Stimulated activated CD4-positive, alpha-beta T cell treated with anti-CD3 and anti-CD28 coated beads, Interleukin-4, amount 100 ng/mL, for 24 hours (primary cell): ENCODE measurements around the gene PIK3R5.

ENCODE experiments used
- DNase-seq: peaks from one replicate; pipeline ENCODE4 v3.0.0-alpha.2; 2020

Gene PIK3R5

DNA sequence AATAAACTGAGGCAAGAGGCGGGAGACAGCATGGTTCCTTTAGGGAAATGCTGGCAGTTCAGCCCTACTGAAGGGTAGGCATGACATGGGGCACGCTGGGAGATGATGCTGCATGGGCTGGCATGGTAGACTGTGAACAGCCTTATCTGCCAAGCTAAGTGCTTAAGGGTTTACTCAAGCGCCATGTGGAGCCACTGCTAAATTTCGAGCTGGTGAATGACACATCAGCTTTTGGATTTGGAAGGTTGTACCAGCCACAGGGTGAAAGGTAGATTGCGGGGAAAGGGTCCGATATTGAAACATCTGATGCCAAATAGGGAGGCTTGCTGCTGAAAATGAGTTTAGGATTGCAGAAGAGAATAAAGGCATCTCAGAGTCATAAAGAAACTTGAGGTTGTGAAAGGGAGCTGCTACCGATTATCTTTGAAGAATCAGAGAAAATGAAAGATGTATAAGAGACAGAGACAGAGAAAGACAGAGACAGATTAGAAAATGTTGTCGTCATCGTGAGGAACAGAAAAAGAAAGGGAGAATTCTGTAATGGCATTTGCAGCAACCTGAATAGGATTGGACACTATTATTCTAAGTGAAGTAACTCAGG is 16.3 kb downstream of the PIK3R5 start:
- peak; percentile 40 for DNase-seq

DNA sequence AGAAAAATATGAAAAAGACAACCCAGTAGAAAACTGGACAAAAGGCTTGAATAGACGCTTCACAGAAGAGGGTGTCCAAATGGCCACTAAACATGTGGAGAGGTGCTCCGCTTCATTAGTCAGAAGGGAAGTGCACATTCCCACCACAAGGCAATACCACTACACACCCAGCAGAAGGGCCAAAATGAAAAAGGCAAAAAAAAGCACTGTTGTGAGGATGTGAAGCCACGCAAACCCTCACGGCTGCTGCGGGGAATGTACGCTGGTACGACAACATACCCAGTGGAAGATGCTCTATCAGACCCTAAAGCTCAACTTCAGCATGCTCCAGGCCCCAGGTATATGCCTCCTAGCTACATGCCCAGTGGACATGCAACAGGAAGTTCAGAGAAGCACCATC is 17.0 kb downstream of the PIK3R5 start:
- DNase-seq: no peak

DNA sequence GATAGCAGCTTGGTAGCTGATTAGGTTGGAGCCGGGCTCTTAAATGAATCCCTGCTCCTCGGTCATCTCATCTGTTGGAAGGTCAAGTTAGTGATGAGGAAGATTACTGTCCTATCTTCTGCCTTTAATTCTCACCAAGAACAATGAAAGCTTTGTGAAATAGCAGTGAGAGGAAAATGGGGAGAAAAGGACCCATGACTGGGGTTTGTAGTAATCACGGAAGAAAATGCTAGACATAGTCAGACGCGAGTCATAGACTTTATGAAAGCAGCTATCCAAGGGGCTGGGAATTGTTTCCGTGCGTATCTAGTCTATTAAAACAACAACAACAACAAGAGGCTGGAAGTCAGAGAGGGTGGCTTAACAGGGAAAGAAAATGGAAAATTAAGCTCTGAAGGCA is 18.3 kb downstream of the PIK3R5 start:
- DNase-seq: no peak

DNA sequence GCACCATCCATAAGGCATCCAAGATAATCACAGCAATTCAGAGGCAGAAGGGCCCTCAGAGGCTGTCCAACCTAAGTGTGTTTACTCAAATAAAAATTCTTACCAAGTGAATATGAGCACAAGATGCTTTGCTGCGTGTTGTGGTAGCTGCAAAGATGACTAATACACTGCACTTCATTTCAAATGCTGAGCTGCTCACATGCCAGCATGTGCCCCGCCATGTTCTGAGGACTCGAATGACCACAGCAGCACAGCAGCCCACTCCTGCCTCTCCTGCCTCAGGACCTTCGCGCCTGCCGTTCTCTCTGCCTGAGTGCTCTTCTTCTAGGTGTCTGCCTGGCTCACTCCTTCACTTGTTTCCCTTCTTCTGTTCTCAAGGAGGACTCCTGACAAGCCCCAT is 19.0 kb downstream of the PIK3R5 start:
- no peak for DNase-seq

DNA sequence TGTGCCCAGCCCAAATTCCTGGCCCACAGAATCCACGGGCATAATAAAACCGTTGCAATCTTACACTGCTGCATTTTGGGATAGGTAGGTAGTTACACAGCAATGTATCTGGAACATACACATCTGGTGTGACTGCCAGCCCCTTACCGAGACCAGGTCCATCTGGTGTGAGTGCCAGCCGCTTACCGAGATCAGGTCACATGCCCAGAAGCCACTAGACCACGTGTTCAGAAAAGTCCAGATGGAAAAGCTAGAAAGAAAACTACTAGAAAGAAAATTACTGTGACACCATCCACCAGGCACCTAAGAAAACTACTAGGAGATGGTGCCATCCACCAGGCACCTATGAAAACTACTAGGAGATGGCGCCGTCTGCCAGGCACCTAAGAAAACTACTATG is 19.4 kb downstream of the PIK3R5 start:
- DNase-seq: no peak

DNA sequence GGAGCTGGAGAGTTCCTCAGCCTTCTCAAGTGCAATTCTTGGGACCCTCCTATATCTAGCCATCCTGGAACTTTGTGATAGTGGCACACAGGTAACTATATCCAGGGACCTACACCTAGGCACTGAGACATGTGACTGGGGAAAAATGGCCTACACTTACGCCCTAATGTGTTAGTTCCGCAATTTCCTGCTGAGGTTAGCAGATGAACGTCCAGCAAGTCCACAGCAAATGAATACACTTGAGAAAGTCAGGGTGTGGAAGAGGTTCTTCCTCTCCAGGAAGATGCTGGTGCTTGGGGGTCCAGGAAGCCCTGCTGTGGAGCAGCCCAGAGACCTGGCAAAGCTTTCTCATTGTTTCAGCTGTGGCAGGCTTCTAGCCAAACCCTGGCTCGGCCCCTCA is 20.8 kb downstream of the PIK3R5 start:
- no peak for DNase-seq

DNA sequence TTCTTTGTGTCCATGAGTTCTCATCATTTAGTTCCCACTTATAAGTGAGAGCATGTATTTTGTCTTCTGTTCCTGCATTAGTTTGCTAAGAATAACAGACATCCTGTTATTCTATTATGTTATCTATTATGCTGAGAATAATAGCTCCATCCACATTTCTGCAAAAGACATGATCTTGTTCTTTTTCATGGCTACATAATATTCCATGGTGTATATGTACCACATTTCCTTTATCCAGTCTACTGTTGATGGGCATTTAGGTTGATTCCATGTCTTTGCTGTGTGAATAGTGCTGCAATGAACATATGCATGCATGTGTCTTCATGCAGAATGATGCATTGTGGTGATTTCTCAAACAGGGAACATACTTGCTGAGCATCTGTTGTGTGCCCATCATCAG is 21.4 kb downstream of the PIK3R5 start:
- DNase-seq: no peak

DNA sequence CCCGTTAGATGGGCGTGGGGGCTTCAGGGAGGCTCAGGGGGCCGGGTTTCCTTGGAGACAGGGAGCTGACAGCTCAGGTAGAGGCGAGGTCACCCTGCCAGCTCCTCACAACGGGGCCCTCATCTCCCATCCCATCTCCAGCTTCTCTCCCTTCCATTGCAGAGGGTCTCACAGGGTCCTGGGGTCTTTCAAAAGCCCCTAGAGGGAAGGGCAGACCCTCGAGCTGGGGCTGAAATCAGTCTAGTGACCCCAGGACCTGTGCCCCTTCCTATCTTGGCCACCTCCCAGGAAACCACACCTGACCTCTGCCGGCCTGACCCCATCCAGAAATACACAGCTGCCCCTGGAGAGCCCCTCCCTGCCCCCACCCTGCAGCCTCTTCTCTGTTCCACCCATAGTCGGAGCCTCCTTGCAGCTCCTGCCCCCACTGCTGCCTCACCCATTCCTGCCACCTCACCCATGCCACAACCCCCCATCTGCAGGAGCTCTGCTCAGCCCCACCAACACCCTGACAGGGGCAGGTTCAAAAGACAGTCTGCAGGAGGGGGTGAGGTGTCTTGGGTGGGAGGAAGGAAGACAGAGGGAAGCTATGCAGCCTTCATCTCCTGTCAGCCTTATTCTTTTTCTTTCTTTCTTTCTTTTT is 23.4 kb downstream of the PIK3R5 start:
- peak; percentile 28 for DNase-seq

DNA sequence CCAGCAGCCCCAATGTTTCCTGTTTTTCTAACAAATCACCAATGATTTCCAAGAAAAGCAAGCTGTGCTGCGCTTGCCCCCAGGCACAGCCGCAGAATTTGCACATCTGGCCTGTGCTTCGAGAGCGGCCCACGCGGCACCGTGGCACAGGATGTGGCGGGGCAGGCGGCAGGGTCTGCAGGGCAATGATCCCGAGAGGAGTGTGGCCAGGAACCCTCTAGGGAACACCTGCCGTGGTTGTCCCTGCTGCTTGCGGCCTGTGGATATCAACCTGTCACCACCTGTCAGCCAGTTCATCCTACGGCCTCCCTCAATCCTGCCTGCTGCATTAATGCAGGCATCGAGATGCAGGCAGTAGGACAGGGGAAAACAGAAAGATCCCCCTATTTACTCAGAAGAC is 24.0 kb downstream of the PIK3R5 start:
- peak; percentile 65 for DNase-seq

DNA sequence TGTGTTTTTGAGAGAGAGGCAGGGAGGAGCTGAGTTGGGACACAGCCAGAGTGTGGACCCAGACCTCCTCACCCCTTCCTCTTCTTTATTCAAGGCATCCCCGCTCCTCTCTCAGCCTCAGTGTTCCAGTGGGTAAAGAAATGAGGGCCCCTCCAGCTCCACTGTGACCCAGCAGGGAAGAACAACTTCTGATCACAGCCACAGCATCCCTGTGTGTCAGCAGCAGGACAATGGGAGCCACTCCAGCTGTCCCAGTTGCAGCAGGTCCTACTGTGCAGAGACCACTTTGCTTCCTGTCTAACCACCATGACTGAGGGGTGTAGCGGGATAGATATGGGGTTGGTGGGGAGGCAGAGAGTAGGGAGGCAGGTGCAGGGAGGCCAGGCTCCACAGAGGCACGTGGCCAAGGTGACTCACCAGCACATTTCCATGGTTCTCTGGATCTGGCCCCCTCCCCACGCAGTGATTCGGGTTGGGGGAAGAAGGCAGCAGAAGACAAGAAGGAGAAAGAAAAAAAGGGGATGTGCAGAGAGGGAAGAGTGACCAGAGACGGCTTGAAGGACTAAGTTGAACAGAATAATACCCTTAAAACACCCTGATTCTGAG is 24.5 kb downstream of the PIK3R5 start:
- peak; percentile 44 for DNase-seq

DNA sequence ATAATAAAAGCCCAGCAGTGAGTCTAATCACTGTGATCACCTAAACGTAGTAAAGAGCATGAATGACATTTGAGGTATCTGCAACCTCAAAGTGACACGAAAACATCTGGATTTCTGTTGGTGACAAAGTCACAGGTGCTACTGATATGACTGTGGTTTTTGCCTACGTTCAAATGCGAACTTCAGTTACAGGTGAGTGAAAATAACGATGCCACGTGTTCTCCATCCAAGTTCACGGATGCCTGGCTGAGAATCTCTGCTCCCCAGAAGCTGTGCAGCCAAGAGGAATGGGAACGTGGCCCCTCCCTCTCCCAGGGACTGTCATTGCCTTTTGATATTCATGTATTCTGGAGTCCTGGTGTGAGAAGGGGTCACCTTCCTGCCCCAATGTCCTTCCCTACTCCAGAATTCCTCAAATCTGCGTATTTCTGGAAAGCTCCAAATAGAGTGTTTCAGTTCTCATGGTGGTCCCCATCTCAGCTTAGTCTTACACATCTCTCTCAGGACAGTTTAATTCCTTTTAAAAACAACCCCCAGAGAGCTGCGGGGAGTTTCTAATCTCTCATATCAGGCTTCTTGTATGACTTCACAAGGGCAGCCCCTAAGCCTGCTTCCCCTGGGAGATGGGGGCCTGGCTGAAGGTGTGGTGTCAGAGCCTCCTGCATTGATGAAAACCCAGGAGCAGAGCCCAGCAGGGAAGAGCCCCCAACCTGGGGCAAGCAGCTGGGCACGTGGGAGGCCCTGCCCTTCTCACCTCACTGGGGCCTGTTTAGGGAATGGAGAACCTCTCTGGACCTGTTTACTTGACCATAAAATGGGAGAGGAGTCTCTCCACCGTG is 25.8 kb downstream of the PIK3R5 start:
- DNase-seq: peak; percentile 51

DNA sequence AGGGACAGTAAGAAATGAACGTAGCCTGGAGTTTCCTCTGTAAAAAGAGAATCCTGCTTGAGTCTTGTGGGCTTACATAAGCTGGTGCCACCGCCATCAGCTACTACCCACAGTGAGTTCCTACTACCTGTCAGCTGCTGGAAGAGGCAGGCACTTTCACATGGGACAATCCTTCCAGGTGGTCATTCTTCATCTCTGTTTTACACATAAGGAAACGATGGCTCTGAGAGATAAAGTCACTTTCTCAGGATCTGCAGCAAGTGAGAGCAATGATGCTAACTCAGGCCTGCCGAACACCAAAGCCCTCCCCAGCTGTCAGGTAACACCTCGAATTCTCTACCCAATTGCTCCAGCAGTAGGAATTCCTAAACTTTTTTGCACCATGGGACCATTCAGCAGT is 26.6 kb downstream of the PIK3R5 start:
- no peak for DNase-seq

DNA sequence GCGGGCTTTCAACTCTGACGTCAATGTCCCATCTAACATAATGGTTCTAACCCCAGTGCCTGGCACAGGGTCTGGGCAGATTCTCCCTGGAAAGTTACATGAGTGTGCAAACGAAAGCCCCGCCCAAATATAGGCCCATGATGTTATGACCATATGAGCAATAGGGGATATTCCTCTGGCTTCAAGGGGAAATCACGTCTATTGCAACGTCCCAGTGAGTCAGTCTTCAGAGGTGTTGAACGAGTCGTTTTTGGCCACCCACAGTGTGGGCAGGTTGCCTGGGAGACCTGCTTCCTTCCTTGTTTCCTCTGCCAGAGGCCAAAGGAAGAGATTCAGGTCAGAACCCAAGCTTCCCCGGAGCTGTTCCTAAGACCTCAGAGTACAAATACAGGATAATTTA is 30.3 kb downstream of the PIK3R5 start:
- peak; percentile 80 for DNase-seq

DNA sequence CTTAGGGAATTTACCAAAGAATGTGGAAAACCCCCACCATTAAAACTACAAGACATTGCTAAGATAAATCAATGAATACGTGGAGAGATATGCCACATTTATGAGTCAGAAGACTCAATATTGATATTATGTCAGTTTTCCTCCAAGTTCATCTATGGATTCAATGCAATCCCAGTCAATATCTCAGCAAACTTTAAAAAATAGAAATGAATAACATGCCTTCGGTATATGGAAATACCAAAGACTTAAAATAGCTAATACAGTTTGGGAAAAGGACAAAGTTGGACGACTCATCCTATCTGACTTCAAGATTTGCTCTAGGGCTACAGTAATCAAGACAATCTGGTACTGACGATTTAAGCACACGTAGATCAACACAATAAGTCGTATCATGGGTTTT is 31.2 kb downstream of the PIK3R5 start:
- no peak for DNase-seq

DNA sequence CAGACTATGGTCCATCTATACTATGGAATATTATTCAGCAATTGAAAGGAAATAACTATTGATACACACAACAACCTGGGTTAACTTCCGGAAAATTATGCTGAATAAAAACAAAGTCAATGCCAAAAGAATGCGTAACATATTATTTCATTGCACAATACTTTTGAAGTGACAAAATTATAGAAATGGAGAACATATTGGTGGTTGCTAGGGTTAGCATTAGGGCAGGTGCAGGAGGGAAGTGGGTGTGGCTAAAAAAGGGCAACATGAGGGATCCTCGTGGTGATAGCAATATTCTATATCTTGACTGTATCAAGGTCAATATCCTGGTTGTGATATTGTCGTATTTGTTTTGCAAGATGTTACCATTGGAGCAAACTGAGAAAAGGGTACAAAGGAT is 34.9 kb downstream of the PIK3R5 start:
- DNase-seq: no peak

DNA sequence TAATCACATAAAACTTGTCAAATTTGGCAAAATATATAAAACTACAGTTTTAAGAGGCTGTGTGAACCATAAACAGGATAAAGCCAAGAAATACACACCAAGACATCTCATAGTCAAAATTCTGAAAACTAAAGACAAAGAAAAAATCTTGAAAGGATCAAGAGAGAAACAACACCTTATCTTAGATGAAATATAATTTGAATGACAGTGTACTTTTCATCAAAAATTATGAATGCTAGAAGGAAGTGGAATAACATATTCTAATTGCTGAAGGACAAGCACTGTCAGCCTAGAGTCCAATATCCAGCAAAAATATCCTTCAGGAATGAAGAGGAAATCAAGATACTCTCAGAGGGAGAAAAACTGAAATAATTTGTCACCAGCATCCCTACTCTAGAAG is 37.2 kb downstream of the PIK3R5 start:
- DNase-seq: no peak

DNA sequence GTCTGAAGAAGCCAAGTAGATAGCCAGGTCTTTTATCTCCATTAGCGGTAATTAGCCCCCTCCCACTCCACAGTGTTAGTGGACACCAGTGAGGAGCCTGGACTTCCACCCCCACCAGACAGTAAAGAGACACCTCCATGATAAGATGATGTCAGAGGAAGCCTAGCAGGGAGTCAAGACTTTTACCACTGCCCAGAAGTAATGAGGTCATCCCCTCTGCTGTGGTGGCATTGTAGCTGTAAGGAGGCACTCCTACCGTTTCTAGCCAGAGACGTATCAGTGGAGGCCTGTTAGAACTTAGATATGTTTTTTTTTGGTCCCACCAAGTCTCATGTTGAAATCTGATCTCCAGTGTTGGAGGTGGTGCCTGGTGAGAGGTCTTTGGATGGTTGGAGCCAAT is 38.1 kb downstream of the PIK3R5 start:
- no peak for DNase-seq

DNA sequence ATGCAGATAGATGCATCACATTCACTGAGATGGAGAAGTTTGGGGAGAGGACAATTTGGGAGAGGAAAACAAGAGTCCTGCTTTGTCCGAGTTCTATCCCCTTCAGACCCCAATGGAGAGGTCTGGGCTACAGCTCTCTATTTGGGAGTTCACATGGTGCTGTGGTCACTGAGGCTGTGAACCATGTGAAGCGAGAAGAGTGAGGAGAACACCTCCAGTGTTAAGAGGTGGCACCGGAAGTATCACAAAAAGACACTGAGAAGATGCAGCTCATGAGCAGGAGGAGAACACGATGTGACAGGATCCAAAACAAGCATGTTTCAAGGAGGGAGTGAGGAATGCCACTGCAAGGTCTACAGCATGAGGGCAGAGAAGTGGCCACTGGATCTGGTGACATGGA is 39.7 kb downstream of the PIK3R5 start:
- DNase-seq: no peak

DNA sequence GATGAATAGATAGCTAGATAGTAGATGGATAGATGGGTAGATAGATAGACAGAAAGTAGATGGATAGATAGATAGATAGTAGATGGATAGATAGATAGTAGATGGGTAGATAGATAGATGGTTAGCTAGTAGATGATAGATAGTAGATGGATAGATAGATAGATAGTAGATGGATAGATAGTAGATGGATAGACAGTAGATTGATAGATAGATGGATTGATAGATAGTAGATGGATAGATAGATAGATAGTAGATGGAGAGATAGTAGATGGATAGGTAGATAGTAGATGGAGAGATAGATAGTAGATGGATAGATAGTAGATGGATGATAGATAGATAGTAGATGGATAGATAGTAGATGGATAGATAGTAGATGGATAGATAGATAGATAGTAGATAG is 40.4 kb downstream of the PIK3R5 start:
- no peak for DNase-seq

DNA sequence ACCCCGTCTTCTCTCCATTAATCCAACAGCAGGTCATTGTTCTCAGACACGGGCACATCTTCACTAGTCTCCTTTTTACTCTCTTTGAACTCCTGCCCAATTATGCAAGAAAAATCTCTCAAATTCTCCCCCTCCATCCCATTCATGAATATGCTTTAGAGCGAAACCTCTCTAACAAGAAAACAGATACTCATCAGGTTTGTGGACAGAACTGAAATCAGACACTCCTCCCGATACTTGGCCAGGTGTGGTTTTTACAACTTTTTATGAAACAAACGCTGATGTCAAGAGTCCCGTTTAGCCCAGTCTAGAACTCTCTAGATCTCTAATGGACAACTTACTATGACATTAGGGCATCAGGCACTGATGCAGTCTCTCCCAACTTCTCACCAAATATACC is 40.9 kb downstream of the PIK3R5 start:
- no peak for DNase-seq

DNA sequence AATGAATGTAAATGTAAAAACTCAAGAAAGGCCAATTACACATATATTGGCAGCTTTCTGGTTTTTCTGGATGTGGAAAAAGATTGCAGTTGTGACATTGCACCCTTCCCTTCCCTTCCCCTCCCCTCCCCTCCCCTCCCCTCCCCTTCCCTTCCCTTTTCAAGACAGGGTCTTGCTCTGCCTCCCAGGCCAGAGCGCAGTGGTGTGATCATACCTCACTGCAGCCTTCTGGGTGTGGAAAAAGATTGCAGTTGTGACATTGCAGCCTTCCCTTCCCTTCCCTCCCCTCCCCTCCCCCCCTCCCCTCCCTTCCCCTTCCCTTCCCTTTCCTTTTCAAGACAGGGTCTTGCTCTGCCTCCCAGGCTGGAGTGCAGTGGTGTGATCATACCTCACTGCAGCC is 41.7 kb downstream of the PIK3R5 start:
- DNase-seq: no peak

DNA sequence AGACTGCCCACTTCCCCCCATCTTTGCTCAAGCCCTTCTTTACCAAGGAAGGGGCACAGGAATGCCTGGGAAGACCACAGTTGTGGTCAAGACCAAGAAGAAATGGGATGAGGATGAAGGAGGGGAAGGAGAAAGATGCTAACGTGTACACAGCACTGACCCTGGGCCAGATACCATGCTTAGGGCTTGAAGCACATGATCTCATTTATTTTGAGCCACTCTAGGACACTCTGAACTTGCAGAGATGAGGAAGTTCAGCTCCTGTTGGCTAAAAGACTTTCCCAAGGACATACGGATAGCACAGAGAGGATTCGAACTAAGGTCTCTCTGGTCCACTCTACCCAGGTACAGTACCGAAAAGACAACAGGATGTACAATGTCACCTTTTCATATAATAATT is 42.6 kb downstream of the PIK3R5 start:
- DNase-seq: no peak

DNA sequence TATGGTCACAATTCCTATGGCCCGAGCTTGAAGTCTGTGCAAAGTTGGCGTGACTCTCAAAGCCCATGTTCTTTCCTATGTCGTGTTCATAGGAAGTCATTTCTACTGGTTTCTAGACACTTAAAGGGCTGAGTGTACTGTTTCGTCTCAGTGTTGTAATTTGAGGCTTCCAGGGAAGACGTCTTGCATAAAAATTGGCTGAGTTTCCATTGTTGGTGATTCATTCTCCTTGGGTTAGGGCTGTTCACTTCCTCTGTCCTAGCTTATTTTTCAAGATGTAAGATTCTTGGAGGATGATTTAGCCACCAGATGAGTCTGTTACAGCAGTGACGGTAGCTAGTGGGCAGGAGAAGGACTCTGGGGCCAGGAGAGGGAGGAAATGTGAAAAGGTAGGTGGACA is 43.1 kb downstream of the PIK3R5 start:
- no peak for DNase-seq

DNA sequence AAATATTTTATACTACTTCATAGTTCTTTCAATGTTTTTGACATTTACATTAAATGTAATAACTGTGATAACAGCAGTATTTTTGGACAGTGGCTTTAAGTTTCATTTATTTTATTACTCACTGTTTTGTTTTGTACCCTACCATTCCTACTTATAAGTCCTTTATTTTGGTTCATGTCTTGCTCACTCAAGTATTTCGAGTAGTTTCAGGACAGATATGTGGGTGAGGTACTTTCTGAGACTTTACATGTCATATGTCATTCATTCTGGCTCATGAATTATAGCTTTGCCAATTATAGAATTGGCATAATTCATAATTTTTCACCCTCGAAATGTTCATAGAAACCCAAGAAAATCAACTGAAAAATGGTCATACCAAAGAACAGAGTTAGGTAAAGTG is 44.4 kb downstream of the PIK3R5 start:
- DNase-seq: no peak
